Natural killer cell treated with Interleukin-12 subunit alpha and Interleukin-12 subunit beta and Interleukin-15 and Interleukin-18, amount 100 ng/mL, for 72 hours (primary cell): ENCODE measurements around the gene ATOSB. TPM values are rescaled to one million over a fixed set of nuclear protein-coding genes. Genes with fewer than 3 reads are reported as not detected.

ENCODE experiments used
- ATAC-seq, 2 donors: fragments of 150-1000 bp; cut with Tn5 transposase in 1 of 2; sonication (Bioruptor Pico), chemical (Tn5 transposase) in 1 of 2; 2 replicates each; pipeline ENCODE4 v1.10.0; 2021
- DNase-seq: peaks from one replicate; pipeline ENCODE4 v3.0.0; 2022; ENCODE audit warnings: low spot score
- H3K27ac Mint-ChIP-seq, 2 donors: 1 replicate in 1 of 2; 2 replicates in 1 of 2; pipeline ENCODE4 v1.8.0; 2022; ENCODE audit warnings: mixed read lengths in 2 of 2, mild to moderate bottlenecking in 1 of 2, moderate library complexity in 1 of 2
- H3K27me3 Mint-ChIP-seq, 2 donors: 1 replicate in 1 of 2; 2 replicates in 1 of 2; pipeline ENCODE4 v1.8.0; 2022; ENCODE audit warnings: mixed read lengths in 2 of 2
- H3K36me3 Mint-ChIP-seq: one replicate; pipeline ENCODE4 v1.8.0; 2022; ENCODE audit warnings: mixed read lengths
- H3K4me1 Mint-ChIP-seq, 2 donors: 1 replicate in 1 of 2; 2 replicates in 1 of 2; pipeline ENCODE4 v1.8.0; 2022; ENCODE audit warnings: low read depth in 2 of 2, mixed read lengths in 2 of 2, mild to moderate bottlenecking in 1 of 2
- H3K4me3 Mint-ChIP-seq: one replicate; pipeline ENCODE4 v1.8.0; 2022; ENCODE audit warnings: mixed read lengths
- H3K9me3 Mint-ChIP-seq: 2 replicates; pipeline ENCODE4 v1.8.0; 2022; ENCODE audit warnings: mixed read lengths
- total RNA-seq, 2 donors: library from RNA; stranded (reverse); gene quantifications; one replicate each; pipeline ENCODE4 v1.2.3, GENCODE V29; 2022

Gene ATOSB
- total RNA-seq, 2 donors from 2014 or later, result 13.1 to 19.6 TPM

DNA sequence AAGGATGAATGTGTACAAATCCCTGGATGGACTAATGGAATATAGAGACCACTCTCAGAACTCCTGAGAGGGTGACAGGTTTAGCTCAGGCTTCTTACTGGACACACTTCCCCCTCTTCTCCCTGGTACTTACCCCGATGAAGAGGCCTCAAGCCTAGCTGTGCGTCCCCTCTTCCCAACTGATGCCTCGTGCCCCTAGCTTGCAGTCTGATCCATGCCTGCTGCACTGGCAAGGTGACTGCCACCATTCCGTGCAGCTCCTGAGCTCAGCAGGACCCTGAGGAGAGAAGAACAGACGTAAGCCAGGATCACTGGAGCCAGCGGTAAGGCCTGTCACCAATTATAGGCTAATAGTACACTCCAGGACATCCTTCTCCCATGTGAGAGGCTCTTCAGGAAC is 7.2 kb downstream of the ATOSB start:
- ATAC-seq (no peak), DNase-seq (no peak)
- Mint-ChIP-seq H3K9me3 (no peaks in the 10 kb centered on the region), H3K4me3 (no peak overlapping the region), H3K4me1 (peaks cover 37 to 48% of the 10 kb centered on the region in 2 donors), H3K27me3 (no peaks in the 10 kb centered on the region), H3K27ac (peak overlapping the region in 1 of 2 donors; percentile 67), H3K36me3 (no peaks in the 10 kb centered on the region)

DNA sequence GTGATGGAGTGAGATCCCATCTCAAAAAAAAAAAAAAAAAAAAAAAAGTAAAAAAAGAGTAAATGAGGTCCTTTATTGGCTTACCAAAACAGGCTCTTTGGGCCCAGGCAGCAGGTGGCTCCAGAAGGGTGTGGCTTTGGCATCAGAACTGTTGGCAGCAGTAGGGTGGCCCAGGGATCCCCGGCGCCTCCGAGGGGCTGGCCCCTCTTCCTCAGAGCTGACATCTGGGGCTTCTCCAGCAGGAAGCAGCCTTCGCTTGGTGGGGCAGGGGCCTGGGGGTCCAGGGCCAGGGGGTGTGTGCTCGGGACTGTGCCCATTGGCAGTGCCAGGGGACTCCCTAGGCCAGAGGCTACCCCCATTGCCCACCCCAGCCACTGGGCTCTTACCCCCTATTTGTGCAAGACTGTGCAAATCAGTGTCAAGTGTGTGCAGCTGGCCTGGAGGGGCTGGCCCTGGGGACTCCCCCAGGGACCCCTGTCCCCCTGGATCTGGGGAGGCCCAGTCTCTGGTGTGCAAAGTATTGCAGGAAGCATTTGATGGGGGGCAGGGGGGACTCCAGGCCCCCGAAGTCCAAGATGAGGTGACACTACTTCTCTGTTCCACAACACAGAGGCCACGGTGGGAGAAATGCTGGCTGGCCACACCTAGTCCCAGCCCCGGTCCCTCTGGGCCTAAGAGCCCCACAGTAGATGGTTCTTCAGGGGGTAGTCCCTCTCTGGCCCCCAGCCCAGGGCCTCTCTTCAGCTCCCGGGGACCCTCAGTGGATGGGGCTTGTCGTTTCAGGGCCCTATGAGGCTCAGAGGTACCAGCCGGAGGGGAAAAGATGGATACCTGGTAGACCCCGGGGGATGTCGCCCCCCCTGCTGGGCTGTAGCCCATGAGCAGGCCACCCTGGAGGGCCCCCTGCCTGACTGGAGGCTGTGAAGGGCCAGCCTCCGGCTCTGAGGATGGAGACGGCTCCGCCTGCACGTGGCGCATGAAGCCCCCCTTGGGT is 8.1 kb downstream of the ATOSB start:
- H3K4me3 Mint-ChIP-seq, result no peak overlapping the region
- DNase-seq (no peak), ATAC-seq (no peak)
- H3K27ac Mint-ChIP-seq, result peak overlapping the region in 1 of 2 donors; percentile 67
- H3K36me3 Mint-ChIP-seq, result no peaks in the 10 kb centered on the region
- no peaks in the 10 kb centered on the region for H3K9me3 Mint-ChIP-seq
- peaks cover 40 to 51% of the 10 kb centered on the region in 2 donors for H3K4me1 Mint-ChIP-seq
- H3K27me3 Mint-ChIP-seq, result no peaks in the 10 kb centered on the region

DNA sequence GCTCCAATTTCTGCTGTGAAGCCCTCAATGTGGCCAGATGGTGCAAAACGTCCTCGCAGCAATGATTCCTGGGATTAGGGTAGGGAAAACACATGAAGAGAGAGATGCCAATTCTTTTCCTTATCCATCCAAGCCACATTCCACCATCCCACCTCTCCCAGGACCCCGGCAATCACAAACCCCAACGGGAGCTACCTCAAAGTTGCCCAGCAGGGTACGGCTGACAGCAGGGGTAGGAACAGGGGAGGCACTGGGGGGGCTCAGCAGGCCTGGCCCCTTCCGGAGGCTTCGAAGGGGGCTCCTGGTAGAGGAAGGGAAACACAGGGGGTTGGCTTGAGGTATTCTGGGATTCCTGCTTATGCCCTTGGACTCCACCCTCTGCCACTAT is 9.3 kb downstream of the ATOSB start:
- H3K9me3 Mint-ChIP-seq, result no peaks in the 10 kb centered on the region
- H3K27ac Mint-ChIP-seq, result no peak overlapping the region
- H3K27me3 Mint-ChIP-seq, result no peaks in the 10 kb centered on the region
- peaks cover 6% of the 10 kb centered on the region for H3K36me3 Mint-ChIP-seq
- no peak for ATAC-seq
- H3K4me3 Mint-ChIP-seq, result no peak overlapping the region
- DNase-seq, result no peak
- peaks cover 40 to 51% of the 10 kb centered on the region in 2 donors for H3K4me1 Mint-ChIP-seq

DNA sequence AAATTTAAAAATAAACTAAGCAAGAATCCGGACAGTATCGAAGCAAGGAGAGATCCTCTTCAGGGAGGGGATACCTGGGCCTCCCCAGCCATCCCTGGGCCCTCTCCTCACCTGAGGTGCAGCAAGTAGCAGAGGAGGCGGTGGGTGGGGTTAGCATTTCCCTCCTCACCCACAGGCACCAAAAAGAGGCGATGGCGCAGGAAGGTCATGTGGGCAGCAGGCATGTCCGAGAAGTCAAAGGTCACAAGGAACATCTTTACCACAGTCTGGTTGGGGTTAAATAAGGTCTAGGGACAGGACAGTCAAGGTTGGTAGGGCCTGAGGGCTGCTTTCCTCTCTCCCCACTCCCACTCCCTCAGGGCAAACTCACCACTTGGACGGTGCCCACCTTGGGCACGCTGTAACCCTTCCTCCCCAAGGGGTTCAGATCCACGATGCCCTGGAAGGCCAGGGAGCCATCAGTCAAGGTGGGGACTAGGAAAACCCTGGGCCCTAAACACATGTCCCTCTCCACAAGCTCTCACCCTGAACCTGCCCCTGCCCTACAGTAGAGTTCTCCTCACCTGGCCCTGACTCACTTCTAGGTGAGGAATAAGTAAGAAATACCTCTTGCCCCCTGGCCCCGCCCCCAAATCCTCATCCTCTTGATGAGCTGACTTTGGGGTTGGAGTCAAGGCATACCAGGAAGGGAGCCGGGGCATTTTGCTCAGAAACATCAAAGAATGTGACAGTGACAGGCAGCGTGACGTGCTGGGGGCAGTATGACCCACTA is 9.9 kb downstream of the ATOSB start:
- Mint-ChIP-seq H3K4me1 (peaks cover 44 to 54% of the 10 kb centered on the region in 2 donors), H3K27ac (no peak overlapping the region), H3K36me3 (peaks cover 6% of the 10 kb centered on the region)

DNA sequence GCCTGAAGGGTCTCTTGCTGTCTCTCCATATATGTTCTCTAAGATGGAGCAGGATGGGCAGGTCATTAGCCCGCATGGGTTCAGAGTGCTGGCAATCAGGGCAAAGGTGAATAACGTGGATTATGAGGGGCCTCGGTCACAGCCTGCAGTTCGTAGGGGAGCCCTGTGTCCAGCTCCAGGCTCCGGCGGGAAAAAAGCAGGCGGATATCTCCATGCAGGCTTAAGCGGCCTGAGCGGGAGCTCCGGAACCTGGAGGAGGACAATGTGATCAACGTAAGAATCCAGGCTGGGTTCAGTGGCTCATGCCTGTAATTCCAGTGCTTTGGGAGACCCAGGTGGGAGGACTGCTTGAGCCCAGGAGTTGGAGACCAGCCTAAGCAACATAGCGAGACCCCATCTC is 10.5 kb downstream of the ATOSB start:
- ATAC-seq (no peak), DNase-seq (no peak)
- H3K27ac Mint-ChIP-seq, result no peak overlapping the region
- peaks cover 11% of the 10 kb centered on the region for H3K36me3 Mint-ChIP-seq
- no peak overlapping the region for H3K4me3 Mint-ChIP-seq
- H3K4me1 Mint-ChIP-seq, result peaks cover 40 to 51% of the 10 kb centered on the region in 2 donors
- H3K27me3 Mint-ChIP-seq, result no peaks in the 10 kb centered on the region
- H3K9me3 Mint-ChIP-seq, result no peaks in the 10 kb centered on the region

More for the DNA sequence above, 9.9 kb downstream of the ATOSB start:
- ATAC-seq (no peak), DNase-seq (no peak)
- Mint-ChIP-seq H3K27me3 (no peaks in the 10 kb centered on the region), H3K9me3 (no peaks in the 10 kb centered on the region), H3K4me3 (no peak overlapping the region)

DNA sequence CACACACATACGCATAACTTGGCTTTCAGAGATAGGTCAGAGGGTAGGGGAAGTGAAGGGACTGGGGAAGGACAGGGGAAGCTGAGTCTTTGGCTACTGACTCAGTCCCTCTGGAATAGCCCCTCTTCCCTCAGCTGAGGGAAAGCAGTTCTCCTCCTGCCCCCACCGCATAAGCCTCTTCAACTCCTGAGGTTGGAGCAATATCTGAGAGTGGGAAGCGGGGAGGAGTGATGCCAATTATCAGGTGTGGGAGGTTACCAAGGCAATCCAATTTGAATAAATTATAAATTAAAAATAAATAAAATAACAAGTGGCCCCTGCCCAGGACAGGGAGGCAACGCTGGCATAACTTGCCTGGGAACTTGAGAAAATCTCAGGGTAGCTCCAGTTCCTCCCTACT is 11.1 kb downstream of the ATOSB start:
- no peak for ATAC-seq
- Mint-ChIP-seq H3K4me3 (no peak overlapping the region), H3K9me3 (no peaks in the 10 kb centered on the region), H3K27ac (peak overlapping the region in 1 of 2 donors; percentile 93), H3K4me1 (peaks cover 34 to 46% of the 10 kb centered on the region in 2 donors), H3K36me3 (peaks cover 13% of the 10 kb centered on the region), H3K27me3 (no peaks in the 10 kb centered on the region)
- no peak for DNase-seq

DNA sequence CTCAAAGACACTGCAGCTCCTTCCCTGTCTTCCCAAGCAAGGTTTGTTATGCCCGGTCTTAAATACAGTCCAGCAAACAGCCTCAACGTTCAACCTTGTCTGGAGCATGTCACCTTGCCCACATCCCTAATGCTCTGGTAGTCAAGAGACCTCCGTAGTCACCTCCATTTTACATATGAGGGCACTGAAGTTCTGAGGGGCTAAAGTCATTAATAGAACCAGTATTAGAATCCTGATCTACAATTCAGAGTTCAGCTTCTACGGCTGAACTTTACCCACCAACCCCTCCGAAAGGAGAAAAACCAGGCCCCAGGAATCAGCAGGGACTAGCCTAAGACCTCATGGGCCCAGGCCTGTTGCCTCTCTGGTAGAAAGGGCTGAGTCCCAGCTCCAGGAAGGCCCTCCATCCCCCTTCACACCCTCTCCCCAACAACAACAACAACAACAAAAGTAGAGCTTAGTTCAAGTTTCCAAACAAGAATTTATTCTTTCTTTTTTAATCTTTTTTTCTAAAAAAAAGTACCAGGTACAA is 11.9 kb downstream of the ATOSB start:
- no peaks in the 10 kb centered on the region for H3K27me3 Mint-ChIP-seq

DNA sequence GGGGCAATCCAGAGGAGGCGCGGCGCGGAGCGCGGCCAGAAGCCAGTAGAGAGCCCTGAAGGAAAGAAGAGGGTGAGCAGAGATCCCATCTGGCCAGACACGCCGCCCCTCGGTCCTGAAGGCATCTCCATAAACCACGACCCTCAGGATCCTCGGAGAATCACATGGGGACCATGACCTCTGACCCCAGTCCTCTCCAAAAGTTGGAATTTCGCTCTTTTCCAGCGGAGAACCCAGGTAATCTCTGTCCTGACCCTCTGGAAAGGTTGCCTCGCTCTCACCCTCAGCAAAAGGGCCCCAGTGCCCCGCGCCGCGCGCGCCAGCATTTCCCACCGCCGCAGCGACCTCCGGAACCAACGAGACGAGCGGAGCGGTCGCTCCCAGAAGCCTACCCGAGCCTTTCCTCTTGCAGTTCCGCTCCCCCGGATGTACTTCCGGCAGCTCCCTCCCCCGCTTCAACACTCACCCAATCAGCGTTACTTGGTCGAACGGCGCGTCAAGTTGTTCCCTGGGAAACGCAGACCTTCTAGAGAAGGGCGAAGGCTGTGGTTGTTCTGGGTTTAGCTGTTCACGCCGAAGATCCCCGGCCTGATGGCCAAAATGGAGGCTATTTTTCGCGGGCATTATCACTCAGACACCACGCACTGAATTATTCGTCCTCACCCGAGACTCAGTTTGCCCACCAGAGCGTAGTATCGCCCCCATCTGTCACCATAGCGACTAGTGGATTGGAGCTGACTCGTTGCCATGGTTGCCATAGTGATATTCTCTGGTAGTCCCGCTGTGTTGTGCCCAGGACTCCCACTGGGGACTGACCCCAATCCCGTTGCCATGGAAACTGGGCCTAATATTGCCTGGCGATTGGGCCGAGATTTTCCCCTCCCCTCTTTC is 12.6 kb downstream of the ATOSB start, which contains the start of gene STOML2:
Gene STOML2, minus strand, starts transcription at position 363 of the 891 bp plus-strand sequence. Its CDS starts 37 bp downstream, at position 326.
- Mint-ChIP-seq H3K27ac (peak within 1 kb of the TSS; percentile 79 to 93), H3K4me3 (peak within 1 kb of the TSS; percentile 86), H3K27me3 (no peaks in the 10 kb centered on the region), H3K4me1 (peaks cover 27 to 34% of the 10 kb centered on the region in 2 donors), H3K9me3 (no peaks in the 10 kb centered on the region), H3K36me3 (peaks cover 13% of the 10 kb centered on the region)
- peak; percentile 97 to 98 for ATAC-seq
- peak; percentile 94 for DNase-seq

More for the DNA sequence above, 11.9 kb downstream of the ATOSB start:
- H3K9me3 Mint-ChIP-seq, result no peaks in the 10 kb centered on the region
- ATAC-seq (no peak), DNase-seq (no peak)
- H3K4me1 Mint-ChIP-seq, result peaks cover 27 to 38% of the 10 kb centered on the region in 2 donors
- peak overlapping the region; percentile 86 for H3K4me3 Mint-ChIP-seq
- peaks cover 13% of the 10 kb centered on the region for H3K36me3 Mint-ChIP-seq
- H3K27ac Mint-ChIP-seq, result peak overlapping the region; percentile 79 to 93

DNA sequence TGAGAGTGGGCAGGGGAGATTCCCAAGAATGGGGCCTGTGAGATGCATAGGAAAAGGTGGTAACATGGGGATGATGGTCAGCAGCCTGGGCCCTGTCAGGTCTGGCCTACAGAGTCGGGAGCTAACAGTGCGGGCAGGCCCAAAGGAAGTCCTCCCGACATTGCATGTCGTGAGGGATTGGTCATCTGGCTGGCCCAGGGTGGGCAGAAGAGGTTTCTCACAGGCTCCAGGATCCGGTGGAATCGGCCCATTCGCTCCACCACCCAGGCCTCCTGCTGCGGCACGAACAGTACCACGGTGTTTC is 13.2 kb downstream of the ATOSB start:
- Mint-ChIP-seq H3K4me3 (peak overlapping the region; percentile 86), H3K27ac (peak overlapping the region; percentile 79 to 93), H3K27me3 (no peaks in the 10 kb centered on the region), H3K4me1 (peaks cover 27 to 38% of the 10 kb centered on the region in 2 donors), H3K9me3 (no peaks in the 10 kb centered on the region), H3K36me3 (peaks cover 13% of the 10 kb centered on the region)
- ATAC-seq (peak in 1 of 2 donors; percentile 19), DNase-seq (no peak)

DNA sequence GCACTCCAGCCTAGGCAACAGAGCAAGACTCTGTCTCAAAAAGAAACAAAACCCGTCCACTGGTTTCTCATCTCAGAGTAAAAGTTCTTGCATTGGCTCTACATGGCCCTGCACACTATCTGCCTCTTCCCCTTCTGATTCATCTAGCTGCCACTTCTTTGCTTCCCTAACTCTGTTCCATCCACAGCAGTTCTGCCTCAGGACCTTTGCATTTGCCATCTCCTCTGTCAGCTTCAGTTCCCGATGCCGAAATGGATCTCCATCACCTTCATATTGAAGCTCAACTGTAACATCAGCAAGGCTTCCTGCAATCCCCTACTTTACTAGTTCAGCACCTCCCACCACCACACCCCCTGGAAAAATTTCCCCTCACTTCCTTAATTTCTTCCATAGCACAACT is 18.1 kb downstream of the ATOSB start:
- Mint-ChIP-seq H3K4me3 (peak overlapping the region; percentile 30), H3K27ac (peak overlapping the region in 1 of 2 donors; percentile 66), H3K27me3 (no peaks in the 10 kb centered on the region), H3K9me3 (no peaks in the 10 kb centered on the region), H3K36me3 (peaks cover 13% of the 10 kb centered on the region), H3K4me1 (peaks cover 27 to 39% of the 10 kb centered on the region in 2 donors)
- DNase-seq (no peak), ATAC-seq (no peak)

DNA sequence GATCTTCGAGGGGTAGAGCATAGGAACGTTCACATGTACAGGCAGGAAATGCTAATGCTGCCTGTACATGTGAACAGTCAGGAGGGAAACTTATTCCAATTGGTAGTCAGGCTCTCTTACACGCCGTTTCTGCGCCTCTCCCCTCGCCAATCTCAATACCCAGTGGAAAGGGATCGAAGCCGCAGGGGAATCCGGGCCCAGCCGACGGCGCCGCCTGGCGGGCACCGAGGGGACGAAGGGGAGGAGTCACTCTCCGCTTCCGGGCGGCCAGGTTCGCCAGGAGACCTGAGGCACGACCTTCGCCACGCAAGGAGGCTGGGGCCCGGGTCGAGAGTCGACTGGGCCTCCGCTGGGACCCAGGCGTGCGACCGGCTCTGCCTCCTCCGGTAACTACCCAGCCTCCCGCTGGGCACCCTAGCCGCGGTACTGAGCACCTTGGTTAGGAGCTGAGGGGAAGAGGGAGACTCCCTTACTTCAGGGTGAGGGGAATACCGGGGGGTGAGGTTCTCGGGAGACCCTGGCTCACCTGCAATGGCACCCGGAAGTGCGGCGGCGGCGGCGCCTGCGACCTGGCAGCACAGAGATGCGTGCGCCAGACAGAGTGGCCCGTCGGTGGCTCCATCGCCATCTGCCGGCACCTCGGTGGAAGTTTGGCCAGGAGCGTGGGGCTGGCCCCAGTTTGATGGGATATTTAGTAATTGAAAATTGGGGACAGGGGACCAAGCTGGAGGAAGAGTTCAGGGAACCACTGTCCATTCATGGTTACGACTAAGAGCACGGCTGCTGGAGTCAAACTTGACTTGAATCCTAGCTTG is 19.4 kb downstream of the ATOSB start, which contains the start of gene PIGO:
Gene PIGO, minus strand, starts transcription at position 557 of the 815 bp plus-strand sequence. CDS start 1,026 bp downstream, outside the sequence.
- ATAC-seq (peak; percentile 93 to 95), DNase-seq (peak; percentile 89)
- Mint-ChIP-seq H3K27me3 (no peaks in the 10 kb centered on the region), H3K4me1 (peaks cover 17 to 26% of the 10 kb centered on the region in 2 donors), H3K27ac (peak within 1 kb of the TSS; percentile 87 to 90), H3K9me3 (no peaks in the 10 kb centered on the region), H3K4me3 (peak within 1 kb of the TSS; percentile 75), H3K36me3 (peaks cover 7% of the 10 kb centered on the region)

DNA sequence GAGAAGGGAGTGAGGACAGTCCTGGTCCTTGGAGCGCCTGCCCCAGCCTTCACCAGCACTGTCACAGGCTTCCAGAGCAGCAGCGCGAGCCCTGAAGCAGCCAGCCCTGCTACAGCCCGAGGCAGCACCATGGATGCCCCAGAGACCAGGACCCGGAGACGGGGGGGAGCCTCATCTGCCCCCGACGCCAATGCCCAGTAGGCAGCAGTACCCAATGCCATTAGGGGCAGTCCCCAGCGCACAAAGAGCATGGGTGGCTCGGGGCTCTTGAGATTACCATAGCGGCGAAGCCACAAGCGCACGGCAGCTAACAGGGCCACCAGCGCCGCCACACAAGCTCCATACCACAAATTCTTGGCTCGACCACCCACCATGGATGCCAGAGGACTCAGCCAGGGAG is 24.1 kb downstream of the ATOSB start:
- no peaks in the 10 kb centered on the region for H3K27me3 Mint-ChIP-seq
- no peaks in the 10 kb centered on the region for H3K9me3 Mint-ChIP-seq
- no peak overlapping the region for H3K4me3 Mint-ChIP-seq
- no peak overlapping the region for H3K27ac Mint-ChIP-seq
- peaks cover 11 to 18% of the 10 kb centered on the region in 2 donors for H3K4me1 Mint-ChIP-seq
- DNase-seq (no peak), ATAC-seq (no peak)
- H3K36me3 Mint-ChIP-seq, result peaks cover 19% of the 10 kb centered on the region
